Colonic mucosa (tissue), 4 donors: ENCODE results near the gene PPM1F. TPM values are rescaled to one million over a fixed set of nuclear protein-coding genes. Genes with fewer than 3 reads are reported as not detected.
A peak's percentile ranks its signal among the peaks of the same experiment; 100 is the strongest.

ENCODE experiments used
- DNase-seq: peaks from one replicate; pipeline ENCODE4 v3.0.0-alpha.2; 2020
- H3K27ac ChIP-seq: fragments of 200-600 bp; one replicate; pipeline ENCODE4 v1.8.0; 2021
- H3K27me3 ChIP-seq: fragments of 200-600 bp; one replicate; pipeline ENCODE4 v1.8.0; 2021
- H3K36me3 ChIP-seq: fragments of 200-600 bp; one replicate; pipeline ENCODE4 v1.8.0; 2021
- H3K4me1 ChIP-seq: fragments of 200-600 bp; one replicate; pipeline ENCODE4 v1.8.0; 2021; ENCODE audit warnings: mild to moderate bottlenecking
- H3K4me3 ChIP-seq: fragments of 200-600 bp; one replicate; pipeline ENCODE4 v1.8.0; 2021
- H3K9ac ChIP-seq, 2 donors: one replicate each; pipeline ENCODE4 v1.7.0; 2013; ENCODE audit warnings: control low read depth in 2 of 2, low read depth in 2 of 2, low read length in 2 of 2
- H3K9me3 ChIP-seq: fragments of 200-600 bp; one replicate; pipeline ENCODE4 v1.8.0; 2021
- intact Hi-C: fragments of 100-400 bp; cut with DNase I; formaldehyde crosslinking; loops from one replicate; pipeline ENCODE4 v1.14.1; 2022
- total RNA-seq, 2 donors: library from RNA; stranded (reverse); fragmentation: NEBNext Ultra II Directional in 1 of 2; extraction: Animal tissue kit (Norgen Biotek cat#: 25700) in 1 of 2; gene quantifications; one replicate each; pipeline ENCODE4 v1.2.1, GENCODE V29; 2021
- TF ChIP-seq, protein P1 (sequence below): fragments of 200-600 bp; IDR thresholded peaks from one replicate; pipeline ENCODE4 v1.8.0; 2022; ENCODE audit warnings: antibody characterized with exemption, mild to moderate bottlenecking
- donor health status: healthy.
- donor health status: DM: no; HTN: no; CAD: no.
- donor health status: DM: no; HTN: no; CAD: no.

The PPM1F gene
- total RNA-seq, 2 donors from 2014 or later, result 9.5 to 15.3 TPM

DNA sequence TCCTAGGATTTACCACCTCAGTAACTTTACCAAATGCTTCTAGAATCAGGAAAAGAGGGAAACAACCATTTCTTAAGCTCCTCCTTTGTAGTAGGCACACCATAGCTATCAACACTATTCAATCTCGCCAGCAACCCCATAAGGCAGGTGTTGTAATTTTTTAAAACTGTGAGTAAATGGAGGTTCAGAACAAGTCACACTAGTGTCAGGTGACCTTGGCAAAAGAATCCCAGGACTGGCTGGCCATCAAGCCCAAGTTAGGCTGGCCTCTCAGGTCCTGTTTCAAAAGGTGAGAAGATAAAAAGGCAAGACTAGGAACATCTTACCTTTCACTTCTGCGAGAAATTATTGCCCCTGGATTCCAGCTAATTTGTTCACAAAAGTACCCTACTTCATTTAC lies 29.2 kb upstream of the PPM1F start:
- no peak overlapping the region for H3K27ac ChIP-seq
- peaks cover 8% of the 10 kb centered on the region for H3K4me1 ChIP-seq
- TF ChIP-seq, protein P1, sequence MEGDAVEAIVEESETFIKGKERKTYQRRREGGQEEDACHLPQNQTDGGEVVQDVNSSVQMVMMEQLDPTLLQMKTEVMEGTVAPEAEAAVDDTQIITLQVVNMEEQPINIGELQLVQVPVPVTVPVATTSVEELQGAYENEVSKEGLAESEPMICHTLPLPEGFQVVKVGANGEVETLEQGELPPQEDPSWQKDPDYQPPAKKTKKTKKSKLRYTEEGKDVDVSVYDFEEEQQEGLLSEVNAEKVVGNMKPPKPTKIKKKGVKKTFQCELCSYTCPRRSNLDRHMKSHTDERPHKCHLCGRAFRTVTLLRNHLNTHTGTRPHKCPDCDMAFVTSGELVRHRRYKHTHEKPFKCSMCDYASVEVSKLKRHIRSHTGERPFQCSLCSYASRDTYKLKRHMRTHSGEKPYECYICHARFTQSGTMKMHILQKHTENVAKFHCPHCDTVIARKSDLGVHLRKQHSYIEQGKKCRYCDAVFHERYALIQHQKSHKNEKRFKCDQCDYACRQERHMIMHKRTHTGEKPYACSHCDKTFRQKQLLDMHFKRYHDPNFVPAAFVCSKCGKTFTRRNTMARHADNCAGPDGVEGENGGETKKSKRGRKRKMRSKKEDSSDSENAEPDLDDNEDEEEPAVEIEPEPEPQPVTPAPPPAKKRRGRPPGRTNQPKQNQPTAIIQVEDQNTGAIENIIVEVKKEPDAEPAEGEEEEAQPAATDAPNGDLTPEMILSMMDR, result no peak
- intact Hi-C loops, result no loop called here
- peak overlapping the region; percentile 99 for H3K4me3 ChIP-seq
- H3K36me3 ChIP-seq, result no peaks in the 10 kb centered on the region
- peak overlapping the region; percentile 94 to 95 for H3K9ac ChIP-seq
- DNase-seq, result no peak
- H3K9me3 ChIP-seq, result no peaks in the 10 kb centered on the region
- no peaks in the 10 kb centered on the region for H3K27me3 ChIP-seq

DNA sequence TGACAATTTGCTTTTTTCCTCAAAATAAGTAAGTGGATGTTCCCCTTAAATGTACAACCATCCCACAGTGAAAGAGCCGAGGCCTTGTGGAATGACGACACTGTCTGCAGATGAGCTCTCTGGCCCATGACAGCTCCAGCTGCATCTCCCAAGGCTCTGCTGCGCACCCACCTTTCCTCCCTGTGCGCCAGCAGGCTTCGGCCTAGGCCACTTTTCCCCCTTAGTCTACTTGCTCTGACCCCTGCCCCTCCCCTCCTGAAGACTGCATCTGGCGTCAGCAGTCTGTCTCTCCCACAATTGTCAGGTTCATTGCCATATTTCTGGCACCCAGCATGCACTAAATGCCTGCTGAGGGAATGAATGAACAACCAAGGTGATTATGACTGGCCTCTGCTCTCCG lies 27.9 kb upstream of the PPM1F start:
- peaks cover 8% of the 10 kb centered on the region for H3K4me1 ChIP-seq
- no peaks in the 10 kb centered on the region for H3K27me3 ChIP-seq
- H3K27ac ChIP-seq, result no peak overlapping the region
- intact Hi-C loops, result no loop called here
- H3K9ac ChIP-seq, result no peak overlapping the region
- H3K36me3 ChIP-seq, result no peaks in the 10 kb centered on the region
- H3K4me3 ChIP-seq, result no peak overlapping the region
- TF ChIP-seq, protein P1, result no peak
- no peak for DNase-seq
- no peaks in the 10 kb centered on the region for H3K9me3 ChIP-seq

GRCh38 chr22:21978564-21979386 lies 26.1 kb upstream of the PPM1F start:
- no peak for DNase-seq
- H3K36me3 ChIP-seq, result no peaks in the 10 kb centered on the region
- TF ChIP-seq, protein P1, result no peak

GRCh38 chr22:21977814-21978213 lies 25.2 kb upstream of the PPM1F start:
- TF ChIP-seq, protein P1, result no peak
- H3K4me3 ChIP-seq, result no peak overlapping the region
- intact Hi-C loops, result no loop called here
- H3K36me3 ChIP-seq, result no peaks in the 10 kb centered on the region
- peaks cover 8% of the 10 kb centered on the region for H3K4me1 ChIP-seq
- H3K27me3 ChIP-seq, result no peaks in the 10 kb centered on the region
- no peak overlapping the region for H3K27ac ChIP-seq
- no peaks in the 10 kb centered on the region for H3K9me3 ChIP-seq
- no peak for DNase-seq
- H3K9ac ChIP-seq, result no peak overlapping the region

More at GRCh38 chr22:21978564-21979386, 26.1 kb upstream of the PPM1F start:
- H3K9ac ChIP-seq, result no peak overlapping the region
- H3K27me3 ChIP-seq, result no peaks in the 10 kb centered on the region
- no peak overlapping the region for H3K4me3 ChIP-seq
- H3K9me3 ChIP-seq, result no peaks in the 10 kb centered on the region
- no peak overlapping the region for H3K27ac ChIP-seq
- intact Hi-C loops, result no loop called here
- peaks cover 8% of the 10 kb centered on the region for H3K4me1 ChIP-seq

DNA sequence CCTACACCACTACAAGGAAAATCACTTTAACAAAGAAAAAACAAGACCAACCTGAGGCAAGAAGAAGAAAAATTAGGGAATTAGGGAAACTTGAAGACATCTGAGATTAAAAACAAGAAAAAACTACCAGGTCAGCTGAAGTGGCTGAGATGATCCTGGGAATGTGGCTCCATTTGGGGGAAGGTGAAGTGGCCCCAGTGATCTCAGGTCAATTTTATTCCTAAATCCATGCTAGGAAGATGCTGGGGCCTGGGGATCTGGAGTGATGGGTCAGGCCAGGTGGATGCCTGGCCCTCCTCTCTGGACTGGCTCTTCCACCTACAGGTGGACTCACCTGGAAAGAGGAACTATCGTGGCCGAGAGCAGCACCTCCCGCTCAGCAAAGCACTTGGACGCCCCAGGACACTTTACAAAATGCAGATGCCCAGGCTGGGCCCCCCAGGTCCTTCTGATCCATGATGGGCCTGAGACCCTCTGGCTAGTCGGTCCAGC lies 23.3 kb upstream of the PPM1F start:
- Histone ChIP-seq H3K4me3 (no peak overlapping the region), H3K27me3 (no peaks in the 10 kb centered on the region), H3K27ac (no peak overlapping the region), H3K4me1 (no peaks in the 10 kb centered on the region), H3K36me3 (peaks cover 14% of the 10 kb centered on the region), H3K9ac (no peak overlapping the region), H3K9me3 (no peaks in the 10 kb centered on the region)
- TF ChIP-seq, protein P1, result no peak
- intact Hi-C loops, result no loop called here
- DNase-seq, result no peak
